ENCODE results near the gene COCH.

Gene COCH

GRCh38 chr14:30882431-30882830, 8.1 kb downstream of the COCH start:
- Histone ChIP-seq H3K9me2 (replicated peaks; ENCODE audit: control insufficient read depth, low read length) (no peaks in the 10 kb centered on the region), H3K9me3 (ENCODE audit: control insufficient read depth, insufficient read depth, low read length) (no peaks in the 10 kb centered on the region), H3K79me2 (ENCODE audit: control insufficient read depth, low read length) (peaks cover 6% of the 10 kb centered on the region), H3F3A (ENCODE audit: control insufficient read depth, insufficient read depth) (peaks cover under 1% of the 10 kb centered on the region), H3K4me2 (ENCODE audit: low read length) (no peak overlapping the region), H3K4me3 (ENCODE audit: low read length) (no peak overlapping the region), H4K20me1 (ENCODE audit: control insufficient read depth, insufficient read depth, low read depth, low read length) (no peaks in the 10 kb centered on the region), H3K36me3 (ENCODE audit: control insufficient read depth, low read length) (peaks cover 88% of the 10 kb centered on the region), H3K27ac (ENCODE audit: low read depth, low read length) (no peak overlapping the region), H3K4me1 (ENCODE audit: control insufficient read depth, low read length) (peaks cover 3% of the 10 kb centered on the region), H3K27me3 (ENCODE audit: control insufficient read depth, low read length) (no peaks in the 10 kb centered on the region)
- TF ChIP-seq EZH2phosphoT487 (IDR thresholded peaks at IDR 0.05; ENCODE audit: borderline replicate concordance, low read length): no peak
- no peak for TF ChIP-seq CTCF (IDR thresholded peaks at IDR 0.05; ENCODE audit: low read depth, low read length, poor library complexity, severe bottlenecking)

- Histone ChIP-seq H3F3A (ENCODE audit: control insufficient read depth, insufficient read depth) (peaks cover 7% of the 10 kb centered on the region), H3K27ac (ENCODE audit: low read depth, low read length) (no peak overlapping the region), H4K20me1 (ENCODE audit: control insufficient read depth, insufficient read depth, low read depth, low read length) (no peaks in the 10 kb centered on the region), H3K9me3 (ENCODE audit: control insufficient read depth, insufficient read depth, low read length) (no peaks in the 10 kb centered on the region), H3K4me2 (ENCODE audit: low read length) (no peak overlapping the region), H3K9me2 (replicated peaks; ENCODE audit: control insufficient read depth, low read length) (no peaks in the 10 kb centered on the region), H3K79me2 (ENCODE audit: control insufficient read depth, low read length) (no peaks in the 10 kb centered on the region), H3K36me3 (ENCODE audit: control insufficient read depth, low read length) (peaks cover 89% of the 10 kb centered on the region), H3K27me3 (ENCODE audit: control insufficient read depth, low read length) (no peaks in the 10 kb centered on the region), H3K4me3 (ENCODE audit: low read length) (no peak overlapping the region), H3K4me1 (ENCODE audit: control insufficient read depth, low read length) (no peaks in the 10 kb centered on the region)
- TF ChIP-seq CTCF (IDR thresholded peaks at IDR 0.05; ENCODE audit: low read depth, low read length, poor library complexity, severe bottlenecking): no peak
- no peak for TF ChIP-seq EZH2phosphoT487 (IDR thresholded peaks at IDR 0.05; ENCODE audit: borderline replicate concordance, low read length)
These were observed 9.3 kb downstream of the COCH start for GRCh38 chr14:30883508-30884294.

GRCh38 chr14:30884901-30885300, 10.5 kb downstream of the COCH start:
- Histone ChIP-seq H3F3A (ENCODE audit: control insufficient read depth, insufficient read depth) (peaks cover 12% of the 10 kb centered on the region), H3K9me3 (ENCODE audit: control insufficient read depth, insufficient read depth, low read length) (no peaks in the 10 kb centered on the region), H3K36me3 (ENCODE audit: control insufficient read depth, low read length) (peaks cover 90% of the 10 kb centered on the region), H3K79me2 (ENCODE audit: control insufficient read depth, low read length) (no peaks in the 10 kb centered on the region), H3K4me1 (ENCODE audit: control insufficient read depth, low read length) (no peaks in the 10 kb centered on the region), H3K27me3 (ENCODE audit: control insufficient read depth, low read length) (no peaks in the 10 kb centered on the region), H3K4me3 (ENCODE audit: low read length) (no peak overlapping the region), H3K27ac (ENCODE audit: low read depth, low read length) (no peak overlapping the region), H3K9me2 (replicated peaks; ENCODE audit: control insufficient read depth, low read length) (no peaks in the 10 kb centered on the region), H4K20me1 (ENCODE audit: control insufficient read depth, insufficient read depth, low read depth, low read length) (no peaks in the 10 kb centered on the region), H3K4me2 (ENCODE audit: low read length) (no peak overlapping the region)
- no peak for TF ChIP-seq CTCF (IDR thresholded peaks at IDR 0.05; ENCODE audit: low read depth, low read length, poor library complexity, severe bottlenecking)
- no peak for TF ChIP-seq EZH2phosphoT487 (IDR thresholded peaks at IDR 0.05; ENCODE audit: borderline replicate concordance, low read length)

Data from DOHH2 (cell line).